Measurements from ENCODE around the gene PDE1A. TPM values are rescaled to one million over a fixed set of nuclear protein-coding genes. Genes with fewer than 3 reads are reported as not detected.
A peak's percentile ranks its signal among the peaks of the same experiment; 100 is the strongest.

The PDE1A gene
- total RNA-seq, 1 donor from 2014 or later: 4.8 TPM

DNA sequence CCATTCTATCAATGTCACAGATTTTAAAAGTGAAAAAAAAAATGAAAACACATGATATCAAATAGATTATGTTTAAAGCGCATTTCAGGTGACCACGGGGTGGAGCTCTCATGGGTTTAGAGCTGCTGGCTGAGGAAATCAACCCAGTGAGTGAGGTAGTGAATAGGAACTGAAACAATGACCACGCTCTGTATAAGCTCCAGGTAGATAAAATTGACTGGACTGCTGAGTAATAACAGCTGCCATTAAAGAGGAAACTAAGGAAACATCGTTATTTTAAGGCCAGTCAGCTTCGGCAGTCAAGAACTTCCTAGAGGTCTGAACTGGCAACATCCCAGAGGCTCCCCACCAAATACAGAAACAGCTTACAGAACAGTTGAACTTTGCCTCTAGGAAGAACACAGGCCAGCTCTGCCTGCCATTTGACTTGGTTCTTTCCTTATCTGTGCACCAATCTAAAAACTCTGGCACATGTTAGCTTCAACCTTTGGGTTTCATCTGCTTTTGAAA, 185.9 kb downstream of the PDE1A start:
- TF ChIP-seq, protein P1, sequence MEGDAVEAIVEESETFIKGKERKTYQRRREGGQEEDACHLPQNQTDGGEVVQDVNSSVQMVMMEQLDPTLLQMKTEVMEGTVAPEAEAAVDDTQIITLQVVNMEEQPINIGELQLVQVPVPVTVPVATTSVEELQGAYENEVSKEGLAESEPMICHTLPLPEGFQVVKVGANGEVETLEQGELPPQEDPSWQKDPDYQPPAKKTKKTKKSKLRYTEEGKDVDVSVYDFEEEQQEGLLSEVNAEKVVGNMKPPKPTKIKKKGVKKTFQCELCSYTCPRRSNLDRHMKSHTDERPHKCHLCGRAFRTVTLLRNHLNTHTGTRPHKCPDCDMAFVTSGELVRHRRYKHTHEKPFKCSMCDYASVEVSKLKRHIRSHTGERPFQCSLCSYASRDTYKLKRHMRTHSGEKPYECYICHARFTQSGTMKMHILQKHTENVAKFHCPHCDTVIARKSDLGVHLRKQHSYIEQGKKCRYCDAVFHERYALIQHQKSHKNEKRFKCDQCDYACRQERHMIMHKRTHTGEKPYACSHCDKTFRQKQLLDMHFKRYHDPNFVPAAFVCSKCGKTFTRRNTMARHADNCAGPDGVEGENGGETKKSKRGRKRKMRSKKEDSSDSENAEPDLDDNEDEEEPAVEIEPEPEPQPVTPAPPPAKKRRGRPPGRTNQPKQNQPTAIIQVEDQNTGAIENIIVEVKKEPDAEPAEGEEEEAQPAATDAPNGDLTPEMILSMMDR (IDR thresholded peaks at IDR 0.05): peak in 2 of 3 experiments; percentile 14 to 34
- DNase-seq (ENCODE audit: low spot score in 2 of 2): no peak
- no peaks in the 10 kb centered on the region for H3K9me3 ChIP-seq
- H3K27ac ChIP-seq: no peak overlapping the region
- no peaks in the 10 kb centered on the region for H3K27me3 ChIP-seq
- H3K4me1 ChIP-seq: no peaks in the 10 kb centered on the region
- no peaks in the 10 kb centered on the region for H3K36me3 ChIP-seq
- intact Hi-C loops (cut with DNase I): loop anchor here (10.0 kb wide), 1 partner anchor 184 kb away; the partner anchor contains the start of gene PDE1A
- no peak overlapping the region for H3K4me3 ChIP-seq

DNA sequence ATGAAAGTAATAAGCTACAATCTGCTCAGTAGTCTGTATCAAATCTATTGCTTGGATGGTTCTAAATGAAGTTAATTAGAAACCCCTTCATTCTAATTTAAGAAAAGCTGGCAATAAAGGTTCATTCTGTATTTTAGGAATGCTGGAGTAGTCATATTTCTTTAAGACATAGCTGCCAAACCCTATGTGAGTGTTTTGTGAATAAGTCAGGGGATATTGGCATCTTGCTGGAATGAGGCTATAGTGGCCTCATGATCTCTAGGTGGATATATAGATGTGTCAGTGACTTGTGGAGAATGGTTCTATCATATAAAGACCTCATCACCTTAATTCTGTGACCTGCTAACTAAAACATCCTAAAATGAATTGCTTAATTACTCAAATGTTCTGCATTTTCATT, 196.3 kb downstream of the PDE1A start:
- no peak overlapping the region for H3K4me3 ChIP-seq
- TF ChIP-seq, protein P1 (IDR thresholded peaks at IDR 0.05): no peak
- DNase-seq (ENCODE audit: low spot score in 2 of 2): no peak
- no peaks in the 10 kb centered on the region for H3K27me3 ChIP-seq
- intact Hi-C loops (cut with DNase I): no loop called here
- H3K36me3 ChIP-seq: no peaks in the 10 kb centered on the region
- no peaks in the 10 kb centered on the region for H3K9me3 ChIP-seq
- H3K27ac ChIP-seq: no peak overlapping the region
- peaks cover 0 to 2% of the 10 kb centered on the region in 2 donors for H3K4me1 ChIP-seq

- no peaks in the 10 kb centered on the region for H3K36me3 ChIP-seq
- no peaks in the 10 kb centered on the region for H3K27me3 ChIP-seq
- intact Hi-C loops (cut with DNase I): no loop called here
- H3K27ac ChIP-seq: no peak overlapping the region
- H3K4me3 ChIP-seq: no peak overlapping the region
- no peak for DNase-seq (ENCODE audit: low spot score in 2 of 2)
- peaks cover 0 to 2% of the 10 kb centered on the region in 2 donors for H3K4me1 ChIP-seq
- H3K9me3 ChIP-seq: no peaks in the 10 kb centered on the region
- TF ChIP-seq, protein P1 (IDR thresholded peaks at IDR 0.05): no peak
Observed at GRCh38 chr2:182229297-182229696, 197.5 kb downstream of the PDE1A start.

DNA sequence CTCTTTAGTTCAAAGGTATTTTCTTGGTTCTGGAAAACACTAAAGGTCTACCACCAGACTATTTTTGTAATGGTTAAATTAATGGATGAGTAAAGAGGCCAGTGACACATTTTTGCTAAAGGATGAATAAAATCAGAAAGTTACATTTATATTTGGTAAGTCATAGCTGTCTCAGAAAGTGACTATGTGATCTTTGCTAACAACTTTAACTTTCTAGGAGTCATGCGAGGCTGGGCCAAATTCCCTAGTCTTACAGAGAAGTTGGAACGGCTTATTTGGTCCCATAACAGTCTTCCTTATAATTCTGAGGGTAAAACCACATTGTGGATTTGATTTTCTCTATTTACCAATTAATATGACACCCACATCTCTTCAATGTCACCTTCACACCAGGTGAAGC, 198.1 kb downstream of the PDE1A start:
- H3K9me3 ChIP-seq: no peaks in the 10 kb centered on the region
- DNase-seq (ENCODE audit: low spot score in 2 of 2): no peak
- no peak overlapping the region for H3K4me3 ChIP-seq
- TF ChIP-seq, protein P1 (IDR thresholded peaks at IDR 0.05): no peak
- no peak overlapping the region for H3K27ac ChIP-seq
- intact Hi-C loops (cut with DNase I): no loop called here
- peaks cover 0 to 2% of the 10 kb centered on the region in 2 donors for H3K4me1 ChIP-seq
- no peaks in the 10 kb centered on the region for H3K27me3 ChIP-seq
- no peaks in the 10 kb centered on the region for H3K36me3 ChIP-seq

DNA sequence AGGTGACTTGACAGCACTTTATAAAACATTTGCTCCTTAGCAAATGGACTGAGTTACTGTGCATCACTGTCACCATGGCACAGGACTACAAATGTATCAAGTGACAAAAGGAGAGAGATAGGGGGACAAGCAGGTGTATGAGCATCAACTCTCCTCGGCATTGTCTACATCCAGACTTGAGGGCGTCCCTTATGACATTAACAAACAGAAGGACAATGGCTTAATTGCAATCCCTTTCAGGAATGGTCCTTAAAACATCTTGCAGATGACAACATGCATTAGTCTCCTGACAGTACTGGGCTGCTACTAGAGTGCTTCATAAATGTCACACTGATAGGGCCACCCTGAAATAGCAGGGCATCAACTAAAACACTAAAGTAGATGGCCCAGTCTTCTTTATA, 198.8 kb downstream of the PDE1A start:
- peaks cover 0 to 2% of the 10 kb centered on the region in 2 donors for H3K4me1 ChIP-seq
- peaks cover 0 to 3% of the 10 kb centered on the region in 2 donors for H3K36me3 ChIP-seq
- H3K27ac ChIP-seq: no peak overlapping the region
- DNase-seq (ENCODE audit: low spot score in 2 of 2): no peak
- no peaks in the 10 kb centered on the region for H3K9me3 ChIP-seq
- TF ChIP-seq, protein P1 (IDR thresholded peaks at IDR 0.05): no peak
- no peaks in the 10 kb centered on the region for H3K27me3 ChIP-seq
- intact Hi-C loops (cut with DNase I): no loop called here
- H3K4me3 ChIP-seq: no peak overlapping the region

DNA sequence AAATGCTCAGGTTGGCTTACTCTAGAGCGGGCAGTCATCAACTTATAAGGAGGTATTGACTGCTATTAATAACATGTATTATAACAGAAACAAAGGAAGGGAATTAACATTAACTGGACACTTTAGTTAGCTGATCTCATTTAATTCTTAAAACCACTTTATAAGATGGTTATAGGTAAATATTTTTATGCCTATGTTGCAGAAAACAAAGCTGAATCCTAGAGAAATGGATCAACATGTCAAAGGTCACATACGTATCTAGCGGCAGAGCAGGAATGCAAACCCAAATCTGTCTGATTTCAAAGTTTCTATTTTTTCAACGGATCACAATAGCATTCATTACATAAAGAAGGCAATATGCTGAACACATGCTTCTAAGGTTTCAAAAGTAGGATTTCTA, 200.0 kb downstream of the PDE1A start:
- Histone ChIP-seq H3K9me3 (no peaks in the 10 kb centered on the region), H3K4me1 (peaks cover 0 to 2% of the 10 kb centered on the region in 2 donors), H3K27ac (no peak overlapping the region), H3K36me3 (peaks cover 3 to 6% of the 10 kb centered on the region in 2 donors), H3K4me3 (no peak overlapping the region), H3K27me3 (no peaks in the 10 kb centered on the region)
- intact Hi-C loops (cut with DNase I): no loop called here
- TF ChIP-seq, protein P1 (IDR thresholded peaks at IDR 0.05): no peak
- DNase-seq (ENCODE audit: low spot score in 2 of 2): no peak
